HG03108 (cell line): ENCODE measurements around the gene ASGR2.
"Not testable (repeated sequence)": the region's sequence is repeated elsewhere in the genome, so short reads cannot be mapped to it uniquely, and the experiment has no call there.

Experiments used
- ATAC-seq: cut with Tn5 transposase; IDR thresholded peaks from one replicate; pipeline ENCODE4 v1.9.1; 2021; ENCODE audit warnings: moderate library complexity; ENCODE audit not compliant: unreplicated experiment

Gene ASGR2

GRCh38 chr17:7114241-7114874 lies at the start of gene ASGR2:
Gene ASGR2, minus strand, starts transcription at chr17:7114822. Its CDS starts 582 bp downstream, at chr17:7114240.
- no peak for ATAC-seq

GRCh38 chr17:7159571-7159970 lies 44.9 kb upstream of the ASGR2 start:
- ATAC-seq, result not testable (repeated sequence)

- ATAC-seq, result not testable (repeated sequence)
Observed at GRCh38 chr17:7158424-7158823, 43.8 kb upstream of the ASGR2 start.

GRCh38 chr17:7156342-7156940 lies 41.8 kb upstream of the ASGR2 start:
- no peak for ATAC-seq

GRCh38 chr17:7147772-7148171 lies 33.1 kb upstream of the ASGR2 start:
- no peak for ATAC-seq

GRCh38 chr17:7146115-7146514 lies 31.5 kb upstream of the ASGR2 start:
- no peak for ATAC-seq

- ATAC-seq, result no peak
Observed at GRCh38 chr17:7144213-7144612, 29.6 kb upstream of the ASGR2 start.

- ATAC-seq, result no peak
Observed at GRCh38 chr17:7141824-7142223, 27.2 kb upstream of the ASGR2 start.

- ATAC-seq, result no peak
Observed at GRCh38 chr17:7139400-7139799, 24.8 kb upstream of the ASGR2 start.

GRCh38 chr17:7138800-7139381 lies 24.3 kb upstream of the ASGR2 start:
- no peak for ATAC-seq

GRCh38 chr17:7137171-7137943 lies 22.7 kb upstream of the ASGR2 start:
- ATAC-seq, result no peak

GRCh38 chr17:7136266-7136877 lies 21.8 kb upstream of the ASGR2 start:
- no peak for ATAC-seq

- no peak for ATAC-seq
Observed at GRCh38 chr17:7133916-7134315, 19.3 kb upstream of the ASGR2 start.

GRCh38 chr17:7133424-7133823 lies 18.8 kb upstream of the ASGR2 start:
- no peak for ATAC-seq

- ATAC-seq, result peak; percentile 76
Observed at GRCh38 chr17:7132511-7133094, 18.0 kb upstream of the ASGR2 start.

GRCh38 chr17:7131423-7131791 lies 16.8 kb upstream of the ASGR2 start:
- no peak for ATAC-seq

GRCh38 chr17:7130621-7131422 lies 16.2 kb upstream of the ASGR2 start:
- ATAC-seq, result no peak

- no peak for ATAC-seq
Observed at GRCh38 chr17:7129311-7129710, 14.7 kb upstream of the ASGR2 start.

GRCh38 chr17:7128160-7128559 lies 13.5 kb upstream of the ASGR2 start:
- no peak for ATAC-seq

GRCh38 chr17:7127501-7127900 lies 12.9 kb upstream of the ASGR2 start:
- not testable (repeated sequence) for ATAC-seq
